GM18519 (cell line): ENCODE data around the gene THUMPD3.
A peak's percentile ranks its signal among the peaks of the same experiment; 100 is the strongest.

Source experiments
- ATAC-seq: cut with Tn5 transposase; IDR thresholded peaks from one replicate; pipeline ENCODE4 v1.9.1; 2021; ENCODE audit warnings: mild to moderate bottlenecking, moderate library complexity; ENCODE audit not compliant: unreplicated experiment, low FRiP score

Gene THUMPD3, protein sequence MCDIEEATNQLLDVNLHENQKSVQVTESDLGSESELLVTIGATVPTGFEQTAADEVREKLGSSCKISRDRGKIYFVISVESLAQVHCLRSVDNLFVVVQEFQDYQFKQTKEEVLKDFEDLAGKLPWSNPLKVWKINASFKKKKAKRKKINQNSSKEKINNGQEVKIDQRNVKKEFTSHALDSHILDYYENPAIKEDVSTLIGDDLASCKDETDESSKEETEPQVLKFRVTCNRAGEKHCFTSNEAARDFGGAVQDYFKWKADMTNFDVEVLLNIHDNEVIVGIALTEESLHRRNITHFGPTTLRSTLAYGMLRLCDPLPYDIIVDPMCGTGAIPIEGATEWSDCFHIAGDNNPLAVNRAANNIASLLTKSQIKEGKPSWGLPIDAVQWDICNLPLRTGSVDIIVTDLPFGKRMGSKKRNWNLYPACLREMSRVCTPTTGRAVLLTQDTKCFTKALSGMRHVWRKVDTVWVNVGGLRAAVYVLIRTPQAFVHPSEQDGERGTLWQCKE

DNA sequence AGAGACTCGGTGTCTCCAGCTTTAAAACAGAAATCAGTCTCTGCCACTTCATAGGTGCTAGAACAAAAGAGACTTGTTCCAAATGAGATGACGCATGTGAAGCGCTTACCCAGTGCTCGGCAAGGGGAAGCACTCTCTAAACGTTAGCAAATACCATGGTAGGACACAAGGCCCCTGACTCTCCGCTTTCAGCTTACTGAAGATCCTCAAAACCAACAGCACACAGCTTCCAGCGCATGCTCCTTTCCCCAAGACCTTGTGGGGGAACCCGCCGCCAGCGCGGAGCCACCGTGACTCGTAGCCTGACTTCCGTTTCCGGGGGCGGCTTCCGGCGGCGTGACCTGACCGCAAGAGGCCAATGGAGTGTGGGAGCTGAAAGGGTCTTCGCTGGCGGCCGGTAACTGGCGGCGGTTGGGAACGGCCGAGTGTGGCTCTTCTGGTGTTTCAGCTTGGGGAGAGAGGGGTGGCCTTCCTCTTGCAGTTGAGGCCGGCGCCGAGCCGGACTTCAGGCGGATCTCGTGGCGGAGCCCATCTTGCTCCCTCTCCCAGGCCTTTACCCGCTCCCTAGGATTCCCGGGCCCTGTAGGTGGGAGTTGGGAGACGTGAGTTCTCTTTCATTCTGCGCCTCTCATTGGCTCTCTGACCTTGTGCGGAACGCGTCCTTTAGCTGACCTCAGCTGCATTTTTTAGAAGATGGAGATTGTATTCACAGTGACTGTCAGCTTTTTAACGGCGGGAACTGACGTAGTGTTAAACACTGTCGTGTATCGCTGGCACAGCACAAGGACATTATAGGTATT lies at the start of gene THUMPD3:
Gene THUMPD3 (plus strand): TSS at position 324 of the 800 bp plus-strand sequence. CDS start 2,015 bp downstream, outside the sequence.
- ATAC-seq = peak; percentile 90

DNA sequence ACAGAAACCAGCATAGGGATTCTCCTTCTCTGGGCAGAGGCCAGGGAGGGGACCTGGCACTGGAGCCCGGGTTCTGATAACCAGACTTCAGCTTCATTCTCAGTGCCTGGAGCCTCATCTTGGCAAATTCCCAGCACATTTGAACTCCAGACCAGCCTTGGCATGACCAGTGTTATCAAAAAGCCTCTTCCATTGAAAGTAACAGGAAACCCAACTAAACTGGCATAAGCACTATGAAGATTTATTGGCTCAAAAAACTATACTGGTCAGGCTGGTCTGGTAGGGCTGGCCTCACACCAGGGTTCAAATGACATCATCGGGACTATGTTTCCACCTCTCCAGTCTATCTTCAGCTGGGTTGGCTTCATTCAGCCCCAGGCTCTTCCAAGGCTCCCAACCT lies 48.1 kb upstream of the THUMPD3 start:
- no peak for ATAC-seq

DNA sequence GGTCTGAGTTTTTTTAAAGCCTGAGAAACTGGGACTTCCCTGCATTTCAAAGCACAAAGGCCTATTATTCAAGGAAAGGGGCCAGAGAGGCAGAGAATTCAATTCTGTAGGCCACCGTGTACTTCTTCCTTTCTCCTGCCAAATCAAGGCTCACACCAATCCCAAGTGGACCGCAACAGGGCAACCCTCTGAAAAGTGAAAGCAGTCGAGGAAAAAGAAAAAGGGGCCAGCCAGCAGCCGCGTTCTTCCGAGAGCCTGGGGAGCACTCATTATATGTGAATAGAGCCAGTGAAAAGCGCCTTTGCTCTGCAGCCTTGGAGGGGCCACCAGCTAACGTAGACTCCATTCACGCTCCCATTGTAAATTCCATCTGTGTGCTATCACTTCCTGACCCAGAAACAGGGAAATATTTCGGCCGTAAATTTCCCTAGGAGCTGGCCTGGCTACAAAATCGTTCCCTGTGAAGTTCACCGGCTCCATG lies 45.9 kb upstream of the THUMPD3 start:
- ATAC-seq = no peak

DNA sequence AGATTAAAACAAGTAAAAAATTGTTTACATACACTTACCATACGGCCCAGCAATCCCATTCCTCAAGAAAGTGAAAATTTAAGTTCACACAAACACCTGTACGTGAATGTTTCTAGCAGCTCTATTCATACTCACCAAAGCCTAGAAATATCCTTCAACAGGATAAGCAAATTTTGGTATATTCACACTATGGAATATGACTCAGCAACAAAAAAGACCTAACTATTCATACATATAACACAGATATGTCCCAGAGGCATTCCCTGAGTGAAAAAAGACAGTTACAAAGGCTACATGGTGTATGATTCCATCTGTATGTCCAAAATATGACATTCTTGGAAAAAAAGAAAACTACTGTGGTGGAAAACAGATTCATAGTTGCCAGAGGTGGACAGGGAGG lies 40.1 kb upstream of the THUMPD3 start:
- ATAC-seq = no peak

DNA sequence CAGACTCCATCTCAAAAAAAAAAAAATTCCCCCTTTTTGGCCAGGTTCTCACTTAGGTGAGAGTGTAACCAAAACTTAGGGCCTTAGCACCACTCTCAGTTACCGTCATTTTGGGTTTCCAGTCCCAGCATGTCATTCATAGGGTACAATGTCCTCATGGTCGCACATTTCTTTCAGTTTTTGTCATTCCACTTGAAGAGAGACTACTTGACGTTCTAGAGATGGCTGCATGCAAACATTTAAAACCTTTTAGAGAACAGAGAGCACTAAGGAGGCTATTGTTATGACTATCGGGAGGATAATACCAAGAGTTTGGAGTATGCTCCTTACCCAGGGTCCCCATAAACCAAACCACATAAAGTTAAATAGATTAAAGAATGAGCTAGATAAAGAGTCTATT lies 37.9 kb upstream of the THUMPD3 start:
- no peak for ATAC-seq

DNA sequence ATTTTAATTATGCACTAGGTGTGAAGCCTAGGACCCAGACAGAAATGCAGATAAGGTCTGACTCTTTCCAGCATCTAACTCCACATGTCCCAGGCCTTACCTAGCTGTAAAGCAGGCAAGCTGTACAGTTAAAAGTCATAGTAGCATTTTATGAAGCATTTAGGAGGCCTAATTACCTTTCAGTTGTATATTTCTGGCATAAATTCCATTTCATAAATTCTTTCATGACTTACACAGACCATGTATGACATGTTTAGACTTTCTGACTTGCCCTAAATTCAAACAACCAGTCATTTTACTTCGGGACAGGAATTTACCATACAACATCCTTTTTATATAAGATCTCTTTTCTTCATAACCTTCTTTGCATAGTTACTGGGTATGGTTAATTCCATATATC lies 35.3 kb upstream of the THUMPD3 start:
- no peak for ATAC-seq

DNA sequence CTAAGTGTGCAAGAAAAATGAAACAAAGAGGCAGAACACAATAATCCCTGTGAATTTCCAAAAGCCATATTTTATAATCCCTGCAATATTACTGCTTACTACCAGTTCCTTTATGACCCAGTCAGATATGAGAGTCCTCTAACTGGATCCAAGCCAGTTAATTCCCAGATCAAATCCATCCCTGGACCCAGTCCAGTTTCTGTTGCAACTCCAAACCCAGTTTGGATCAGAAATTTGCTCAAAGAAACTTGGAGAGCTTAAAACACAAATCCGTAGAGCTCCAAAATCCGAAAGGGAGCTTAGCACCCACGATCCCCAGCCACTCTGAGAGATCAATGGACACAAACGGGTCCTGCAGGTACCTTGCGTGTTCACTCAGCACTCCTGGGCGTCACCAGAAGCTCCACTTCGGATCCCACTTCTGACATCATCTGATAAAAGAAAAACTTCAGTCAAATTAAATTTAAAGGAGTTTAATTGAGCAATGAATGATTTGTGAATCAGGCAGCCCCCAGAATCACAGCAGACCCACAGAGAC lies 32.6 kb upstream of the THUMPD3 start:
- no peak for ATAC-seq

DNA sequence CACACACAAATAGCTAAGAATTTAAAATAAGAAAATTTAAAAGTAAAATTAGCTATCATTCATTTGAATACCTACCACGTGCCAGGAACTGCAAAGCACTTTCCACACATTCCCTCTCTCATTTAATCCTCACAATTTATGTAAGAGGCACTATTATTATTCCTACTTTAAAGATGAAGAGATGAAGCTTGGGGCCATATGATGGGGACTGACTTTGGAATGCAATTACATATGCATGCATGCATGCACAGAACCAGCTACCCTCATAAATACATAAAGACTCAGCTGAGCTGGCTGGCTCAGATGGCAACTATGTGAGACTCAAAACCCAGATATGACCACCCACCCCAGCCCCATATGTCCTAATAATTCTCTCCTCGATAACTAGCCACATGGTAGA lies 31.7 kb upstream of the THUMPD3 start:
- ATAC-seq = no peak

DNA sequence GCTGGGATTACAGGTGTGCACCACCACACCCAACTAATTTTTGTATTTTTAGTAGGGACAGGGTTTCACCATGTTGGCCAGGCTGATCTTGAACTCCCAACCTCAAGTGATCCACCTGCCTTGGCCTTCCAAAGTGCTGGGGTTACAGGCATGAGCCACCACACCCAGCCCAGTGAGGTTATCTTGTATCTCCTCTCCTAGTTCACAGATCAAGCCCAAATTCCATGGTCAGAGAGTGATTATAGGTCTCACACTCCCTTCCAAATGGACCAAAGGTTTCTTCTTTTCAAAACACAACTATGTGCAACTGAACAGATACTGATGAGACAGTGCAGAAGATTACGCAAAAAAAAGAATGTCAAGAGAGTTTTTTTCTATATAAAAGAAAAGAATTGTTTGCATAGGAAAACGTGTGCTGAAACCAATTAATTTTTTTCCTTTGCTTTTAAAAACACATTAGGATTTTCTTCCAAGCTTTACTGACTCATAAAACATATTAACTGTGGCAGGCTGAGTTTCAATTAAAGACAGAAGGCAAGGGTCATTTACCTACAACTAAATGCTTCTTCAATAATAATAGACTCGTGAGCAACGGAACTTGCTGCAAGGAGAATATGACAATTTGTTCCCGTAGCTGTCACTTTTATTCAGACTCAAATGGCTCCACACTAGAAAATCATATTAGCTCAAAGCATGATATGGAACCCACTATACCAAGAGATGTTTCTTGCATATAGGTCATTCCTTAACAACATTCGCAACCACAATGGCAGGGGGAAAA lies 30.4 kb upstream of the THUMPD3 start:
- ATAC-seq = no peak

DNA sequence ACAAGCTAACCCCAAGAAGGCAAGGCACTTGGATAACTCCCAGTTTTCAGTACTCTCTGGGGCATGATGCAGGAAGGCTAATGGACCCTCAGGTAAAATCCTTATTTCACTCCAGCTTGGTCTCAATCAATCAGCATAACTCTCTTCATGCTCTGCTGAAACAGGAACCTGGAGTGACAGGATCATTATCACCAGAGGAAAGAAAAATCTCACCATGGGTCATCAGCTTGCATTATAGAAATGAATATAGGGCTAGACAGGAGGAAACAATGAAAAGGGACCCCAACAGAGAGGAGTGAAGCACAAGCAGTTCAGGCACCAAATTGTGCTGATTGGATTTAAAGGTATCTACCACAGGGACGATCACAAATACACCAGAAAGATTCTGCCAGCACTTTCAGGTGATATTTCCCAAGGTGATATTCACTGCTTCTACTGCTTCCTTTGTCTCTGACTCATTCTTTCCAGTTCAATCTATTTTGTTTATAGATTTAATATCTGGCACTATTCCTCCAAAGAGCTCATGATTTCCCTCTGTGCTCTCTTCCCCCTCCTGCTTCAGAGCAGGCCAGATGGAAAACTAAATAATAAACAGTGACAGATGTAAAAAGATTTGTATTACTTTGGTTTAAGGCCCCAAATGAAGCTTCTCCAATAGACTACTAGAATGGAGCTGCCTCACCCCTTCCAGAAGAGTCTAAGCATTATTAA lies 22.9 kb upstream of the THUMPD3 start:
- no peak for ATAC-seq

DNA sequence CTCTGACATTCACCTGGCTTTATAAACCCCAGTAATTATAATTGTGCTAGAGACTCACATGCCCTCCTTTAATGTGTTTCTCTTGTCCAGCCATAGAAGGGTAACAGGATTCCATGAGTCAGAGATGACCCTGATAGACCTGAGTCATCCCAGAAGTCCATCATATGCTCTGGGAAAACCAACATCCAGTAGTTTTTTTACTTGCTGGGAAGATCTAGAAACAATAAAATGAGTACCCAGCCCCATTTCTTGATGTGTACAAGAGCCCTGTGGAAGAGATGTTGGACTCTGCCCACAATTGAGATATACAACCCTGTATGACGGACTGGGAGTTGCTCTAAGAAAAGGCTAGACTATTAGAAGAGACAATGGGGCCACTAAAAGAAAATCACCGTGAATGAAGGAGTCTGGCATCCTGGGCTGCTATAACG lies 22.4 kb upstream of the THUMPD3 start:
- no peak for ATAC-seq

DNA sequence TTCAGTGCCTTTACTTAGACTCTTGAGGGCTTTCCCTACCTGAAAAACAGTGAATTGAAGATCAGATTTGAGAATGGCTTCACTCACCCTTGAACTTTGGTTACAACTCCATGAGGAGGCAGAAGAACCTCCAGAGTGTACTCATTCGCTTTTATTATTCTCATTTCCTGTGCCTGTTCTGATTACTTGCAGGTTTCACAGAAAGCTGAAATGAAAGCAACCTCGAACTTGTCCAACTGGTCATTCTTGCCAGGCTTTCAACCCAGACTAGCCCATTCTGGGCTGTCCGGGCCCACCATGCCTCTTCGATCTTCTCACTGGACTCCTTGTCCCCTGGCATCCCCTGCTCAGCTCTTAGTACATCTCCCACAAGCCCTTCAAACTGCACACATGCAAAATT lies 20.2 kb upstream of the THUMPD3 start:
- no peak for ATAC-seq

DNA sequence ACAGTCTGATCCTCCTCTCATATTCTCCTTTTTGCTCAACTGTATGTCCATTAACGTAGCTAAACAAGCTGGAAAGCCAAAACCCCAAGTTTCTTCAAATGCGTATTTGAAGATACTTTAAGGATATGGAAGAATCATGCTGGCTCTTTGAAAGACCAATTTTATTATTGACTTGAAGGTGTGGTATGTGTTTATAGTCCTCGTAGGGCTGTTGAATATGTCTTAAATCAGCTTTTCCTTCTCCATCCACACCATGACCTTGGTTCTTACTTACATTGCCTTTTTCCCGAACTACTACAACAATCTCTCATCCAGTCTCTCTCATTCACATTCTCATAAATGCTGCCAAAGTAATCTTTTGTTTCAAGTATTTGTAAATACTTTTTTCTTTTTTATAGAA lies 19.7 kb upstream of the THUMPD3 start:
- ATAC-seq = no peak

DNA sequence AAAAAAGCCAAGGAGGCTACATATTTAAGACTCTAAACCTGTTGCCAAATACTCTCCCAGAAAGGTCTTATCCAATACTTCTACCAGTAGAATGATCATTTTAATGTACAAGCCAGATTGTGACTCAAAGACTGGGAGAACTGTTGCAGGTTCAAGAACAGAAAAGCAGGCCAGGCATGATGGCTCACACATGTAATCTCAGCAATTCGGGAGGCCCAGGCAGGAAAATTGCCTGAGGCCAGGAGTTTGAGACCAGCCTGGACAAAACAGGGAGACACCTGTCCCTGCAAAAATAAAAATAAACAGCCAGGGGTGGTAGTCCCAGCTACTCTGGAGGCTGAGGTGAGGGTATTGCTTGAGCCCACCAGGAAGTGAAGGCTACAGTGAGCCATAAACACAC lies 17.8 kb upstream of the THUMPD3 start:
- no peak for ATAC-seq

DNA sequence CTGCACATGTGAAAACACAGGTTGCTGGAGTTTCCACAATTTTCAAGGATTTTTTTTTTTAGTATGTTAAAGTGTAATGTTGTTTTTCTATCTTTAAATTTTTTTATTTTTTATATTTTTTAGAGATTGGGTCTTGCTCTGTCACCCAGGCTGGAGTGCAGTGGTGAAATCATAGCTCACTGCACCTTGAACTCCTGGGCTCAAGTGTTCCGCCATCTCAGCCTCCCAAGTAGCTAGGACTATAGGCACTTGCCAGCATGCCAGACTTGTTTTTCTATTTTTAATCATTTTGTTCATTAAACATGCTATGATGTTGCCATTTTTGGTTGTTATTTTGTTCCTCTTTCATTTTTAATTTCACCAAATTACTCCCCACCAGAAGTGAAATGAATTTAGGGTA lies 16.7 kb upstream of the THUMPD3 start:
- no peak for ATAC-seq

DNA sequence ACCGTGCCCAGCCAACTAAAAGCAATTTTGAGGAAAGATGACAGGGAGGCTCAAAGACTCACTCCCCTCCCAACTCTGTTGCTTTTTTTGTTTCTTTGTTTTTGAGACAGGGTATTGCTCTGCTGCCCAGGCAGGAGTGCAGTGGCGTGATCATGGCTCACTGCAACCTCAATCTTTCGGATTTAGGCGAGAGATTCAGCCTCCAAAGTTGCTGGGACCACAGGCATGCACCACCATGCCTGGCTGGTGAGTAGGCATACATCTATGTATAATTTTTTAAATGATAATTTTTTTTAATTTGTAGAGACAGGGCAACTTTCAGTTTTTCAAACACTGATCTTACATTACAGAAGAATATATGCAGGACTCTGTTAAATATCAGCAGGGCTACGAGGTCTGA lies 15.8 kb upstream of the THUMPD3 start:
- ATAC-seq = no peak

DNA sequence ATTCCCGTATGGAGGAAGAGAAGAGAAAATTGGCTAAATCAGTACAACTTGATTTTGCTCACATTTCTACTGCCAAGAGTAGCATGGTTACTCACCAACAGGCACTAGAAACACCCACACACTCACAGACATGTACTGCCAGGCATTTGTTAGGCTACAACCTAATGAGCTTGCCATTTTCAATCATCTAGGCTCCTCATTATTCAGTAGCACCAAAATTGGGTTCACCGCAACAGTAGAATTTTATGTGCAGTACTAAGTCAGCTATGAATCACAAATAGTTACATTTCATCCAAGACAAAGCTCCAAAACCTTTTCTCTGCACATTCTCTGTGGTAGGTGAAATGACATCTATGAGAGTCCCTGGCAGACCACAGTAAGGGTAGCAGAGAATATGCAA lies 15.0 kb upstream of the THUMPD3 start:
- ATAC-seq = no peak

DNA sequence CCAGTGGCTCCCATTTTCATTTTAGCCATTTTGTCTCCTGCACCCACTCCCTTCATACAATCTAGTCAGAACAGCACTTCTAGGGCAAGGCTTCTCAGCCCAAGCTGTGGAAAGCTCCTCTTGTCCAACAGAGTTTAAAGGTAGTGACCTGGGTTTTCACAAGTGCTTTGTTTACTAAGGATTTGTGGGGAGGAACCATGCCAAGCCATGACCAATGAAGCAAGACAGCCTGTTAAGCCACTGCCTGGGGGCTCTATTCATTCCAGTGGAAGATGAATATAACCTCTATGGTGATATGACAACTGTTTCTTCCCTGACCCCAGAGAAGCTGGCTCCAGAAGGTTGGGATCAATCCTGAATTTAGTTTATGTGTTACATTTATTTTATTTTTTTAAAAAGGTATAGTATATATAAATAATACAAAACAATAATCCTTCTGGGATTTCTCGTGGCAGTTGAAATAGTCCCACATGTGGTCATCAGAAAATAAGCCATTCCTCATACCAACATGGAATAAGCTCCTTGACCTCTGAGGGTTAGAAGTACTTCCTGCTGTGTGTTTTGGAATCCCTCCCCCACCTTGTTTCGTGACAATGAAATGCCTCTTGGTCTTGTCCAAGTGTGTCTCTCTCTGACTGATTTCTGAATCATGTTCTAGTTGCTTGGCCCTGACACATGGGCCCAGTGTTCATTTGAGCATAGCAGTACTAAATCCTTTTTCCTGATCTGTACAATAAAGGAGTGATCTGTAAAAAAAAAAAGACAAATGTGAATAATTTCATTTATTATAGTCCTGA lies 13.3 kb upstream of the THUMPD3 start:
- no peak for ATAC-seq

DNA sequence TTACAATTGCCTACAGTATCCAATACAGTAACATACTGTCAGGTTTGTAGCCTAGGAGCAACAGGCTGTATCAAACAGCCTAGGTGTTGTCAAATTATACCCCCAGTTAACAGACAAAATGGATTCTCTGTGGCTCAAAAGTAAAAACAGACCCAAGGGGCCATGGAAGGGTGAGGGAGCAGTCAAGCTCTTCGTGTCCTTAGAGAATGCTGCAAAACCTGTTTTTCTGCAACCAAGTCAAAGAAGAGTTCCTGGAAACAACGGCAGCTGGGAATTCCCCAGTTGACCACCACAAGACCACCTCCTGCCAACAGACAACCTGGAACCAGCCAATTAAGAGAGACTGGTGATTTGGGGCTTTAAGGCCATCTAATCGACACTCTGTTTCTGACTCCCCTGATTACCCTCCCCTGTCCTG lies 11.1 kb upstream of the THUMPD3 start:
- no peak for ATAC-seq
